Stimulated activated CD8-positive, alpha-beta memory T cell treated with anti-CD3 and anti-CD28 coated beads, Interleukin-7, amount 100 ng/mL, for 24 hours (primary cell): Measurements from ENCODE around the gene PLIN3.
"Not testable (repeated sequence)": the region's sequence is repeated elsewhere in the genome, so short reads cannot be mapped to it uniquely, and the experiment has no call there.

Experiments used
- DNase-seq: peaks from one replicate; pipeline ENCODE4 v3.0.0-alpha.2; 2020; ENCODE audit warnings: low read depth

PLIN3 gene

DNA sequence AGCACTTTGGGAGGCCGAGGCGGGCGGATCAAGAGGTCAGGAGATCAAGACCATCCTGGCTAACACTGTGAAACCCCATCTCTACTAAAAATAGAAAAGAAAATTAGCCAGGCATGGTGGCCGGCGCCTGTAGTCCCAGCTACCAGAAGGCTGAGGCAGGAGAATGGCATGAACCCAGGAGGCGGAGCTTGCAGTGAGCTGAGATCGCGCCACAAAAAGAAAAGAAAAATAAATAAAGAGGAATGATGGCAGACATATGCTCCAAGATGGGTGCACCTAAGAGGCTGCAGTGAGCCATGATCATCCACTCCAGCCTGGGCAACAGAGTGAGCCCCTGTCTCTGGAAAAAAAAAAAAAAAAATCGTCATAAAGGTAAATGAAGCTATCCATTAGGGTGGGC is 21.5 kb downstream of the PLIN3 start:
- DNase-seq = not testable (repeated sequence)

DNA sequence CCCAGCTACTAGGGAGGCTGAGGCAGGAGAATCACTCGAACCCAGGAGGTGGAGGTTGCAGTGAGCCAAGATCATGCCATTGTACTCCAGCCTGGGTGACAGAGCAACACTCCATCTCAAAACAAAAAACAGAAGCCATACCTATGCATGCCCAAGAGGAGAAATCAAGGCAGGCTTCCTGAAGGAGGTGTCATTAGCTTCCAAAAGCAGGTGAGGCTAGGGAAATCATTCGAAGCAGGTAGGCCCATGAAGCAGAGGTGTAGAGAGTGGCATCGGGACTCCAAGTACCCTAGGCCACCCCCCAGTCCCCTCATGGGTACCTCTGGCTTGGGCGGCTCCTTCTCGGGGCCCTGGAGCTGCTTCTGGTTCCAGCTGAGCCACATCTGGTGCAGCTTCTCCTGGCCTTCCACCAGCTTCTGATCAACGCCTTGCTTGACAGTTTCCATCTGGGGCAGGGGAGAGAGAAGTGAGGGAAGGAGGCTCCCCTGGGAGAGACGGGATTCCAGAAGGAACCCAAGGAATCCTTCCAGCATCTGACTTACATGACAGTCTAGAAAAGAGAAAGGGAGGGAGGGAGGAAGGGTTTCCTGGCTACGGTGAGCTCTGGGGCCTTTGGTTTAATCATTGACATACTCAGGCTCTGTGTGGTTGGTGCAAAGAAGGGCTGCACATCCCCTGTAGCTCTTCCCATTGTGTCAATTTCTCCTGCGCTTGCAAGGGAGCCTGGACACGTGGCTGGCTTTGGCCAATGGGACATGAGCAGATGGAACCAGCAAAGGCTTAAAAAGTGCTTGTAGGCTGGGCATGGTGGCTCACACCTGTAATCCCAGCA is 22.9 kb downstream of the PLIN3 start:
- DNase-seq = no peak

DNA sequence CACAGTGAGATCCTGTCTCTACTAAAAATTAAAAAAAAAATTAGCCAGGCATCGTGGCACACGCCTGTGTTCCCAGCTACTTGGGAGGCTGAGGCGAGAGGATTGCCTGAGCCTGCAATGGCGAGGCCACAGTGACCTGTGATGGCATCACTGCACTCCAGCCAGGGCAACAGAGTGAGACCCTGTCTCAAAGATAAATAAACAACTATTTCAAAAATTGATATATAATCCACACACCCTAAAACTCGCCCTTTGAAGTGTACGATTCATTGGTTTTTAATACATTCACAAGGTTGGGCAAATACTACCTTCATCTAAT is 23.9 kb downstream of the PLIN3 start:
- DNase-seq = no peak

DNA sequence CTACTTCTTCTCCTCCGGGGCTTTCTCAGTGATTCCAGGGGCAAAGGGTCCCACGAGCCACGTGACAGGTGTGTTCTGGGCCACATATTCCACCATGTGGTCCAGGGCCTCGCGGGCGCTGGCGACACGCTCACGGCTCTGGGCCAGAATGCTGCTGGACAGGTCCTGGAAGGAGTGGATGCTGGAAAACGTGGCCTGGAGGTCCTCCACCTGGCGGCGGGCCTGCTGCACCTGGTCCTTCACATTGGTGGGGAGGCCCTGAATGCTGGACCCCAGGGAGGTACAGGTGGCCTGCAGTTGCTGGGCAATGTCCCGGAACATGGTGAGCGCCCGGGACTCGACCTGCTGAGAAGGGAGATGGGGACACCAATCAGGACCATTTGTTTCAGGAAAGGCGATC is 28.3 kb downstream of the PLIN3 start:
- DNase-seq = no peak

DNA sequence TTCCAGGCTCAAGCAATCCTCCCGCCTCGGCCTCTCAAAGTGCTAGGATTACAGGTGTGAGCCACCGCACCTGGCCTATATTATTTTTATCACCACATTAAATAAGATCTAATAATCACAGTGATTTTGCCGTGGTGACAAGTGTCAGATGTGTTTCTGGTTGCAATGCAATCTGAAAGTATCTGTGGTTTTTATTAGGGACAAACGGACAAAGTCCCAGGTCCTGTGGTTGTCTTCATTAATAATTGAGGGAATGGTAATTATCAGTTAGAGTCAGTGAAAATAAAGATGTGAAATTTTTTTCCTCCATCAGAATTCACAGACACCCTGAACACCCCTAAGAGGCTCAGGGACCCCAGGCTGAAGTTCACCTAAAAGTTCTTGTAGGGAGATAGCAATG is 34.7 kb downstream of the PLIN3 start:
- no peak for DNase-seq

DNA sequence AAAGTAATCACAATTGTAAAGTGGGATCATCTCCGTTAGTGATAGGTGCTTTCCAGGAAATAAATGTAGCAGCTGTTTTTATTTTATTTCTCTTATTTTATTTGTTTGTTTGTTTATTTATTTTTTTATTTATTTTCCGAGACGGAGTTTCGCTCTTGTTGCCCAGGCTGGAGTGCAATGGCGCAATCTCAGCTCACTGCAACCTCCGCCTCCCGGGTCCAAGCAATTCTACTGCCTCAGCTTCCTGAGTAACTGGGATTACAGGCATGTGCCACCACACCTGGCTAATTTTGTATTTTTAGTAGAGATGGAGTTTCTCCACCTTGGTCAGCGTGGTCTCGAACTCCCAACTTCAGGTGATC is 35.5 kb downstream of the PLIN3 start:
- not testable (repeated sequence) for DNase-seq

DNA sequence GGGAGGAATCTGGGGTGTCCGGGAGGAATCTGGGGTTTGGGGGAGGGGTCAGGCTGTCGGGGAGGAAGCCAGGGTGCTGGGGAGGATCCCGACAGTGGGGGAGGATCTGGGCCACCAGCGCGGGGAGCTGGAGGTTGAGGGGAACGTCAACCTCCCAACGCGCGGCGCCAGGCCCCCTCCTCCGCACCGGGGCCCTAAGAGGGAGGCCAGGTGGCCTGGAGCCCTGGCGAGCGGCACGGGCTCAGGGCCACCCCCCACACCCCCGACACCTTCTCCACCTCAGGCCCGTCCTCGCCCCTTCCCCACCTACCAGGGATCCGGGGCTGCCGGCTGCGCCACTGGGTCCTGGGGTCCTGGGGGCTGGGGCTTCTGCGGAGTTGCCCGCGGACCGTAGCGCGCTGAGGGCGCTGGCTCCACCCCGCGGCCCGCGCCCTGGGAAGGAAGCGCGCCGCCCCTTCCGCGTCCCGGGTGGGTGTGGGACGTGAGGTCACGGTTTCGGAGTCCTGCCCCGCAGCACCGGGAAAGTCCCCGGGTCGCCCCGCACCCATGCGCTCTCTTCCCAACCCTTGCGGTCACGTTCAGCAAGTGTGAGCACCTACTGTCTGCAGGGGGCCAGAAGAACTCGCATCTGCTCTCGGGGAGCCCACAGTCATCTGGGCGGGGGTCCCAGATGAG is 36.0 kb downstream of the PLIN3 start, which contains the start of gene TICAM1:
TICAM1 (minus strand) TSS at position 409 of the 675 bp plus-strand sequence. CDS start 13,335 bp downstream, outside the sequence.
- peak; percentile 55 for DNase-seq

DNA sequence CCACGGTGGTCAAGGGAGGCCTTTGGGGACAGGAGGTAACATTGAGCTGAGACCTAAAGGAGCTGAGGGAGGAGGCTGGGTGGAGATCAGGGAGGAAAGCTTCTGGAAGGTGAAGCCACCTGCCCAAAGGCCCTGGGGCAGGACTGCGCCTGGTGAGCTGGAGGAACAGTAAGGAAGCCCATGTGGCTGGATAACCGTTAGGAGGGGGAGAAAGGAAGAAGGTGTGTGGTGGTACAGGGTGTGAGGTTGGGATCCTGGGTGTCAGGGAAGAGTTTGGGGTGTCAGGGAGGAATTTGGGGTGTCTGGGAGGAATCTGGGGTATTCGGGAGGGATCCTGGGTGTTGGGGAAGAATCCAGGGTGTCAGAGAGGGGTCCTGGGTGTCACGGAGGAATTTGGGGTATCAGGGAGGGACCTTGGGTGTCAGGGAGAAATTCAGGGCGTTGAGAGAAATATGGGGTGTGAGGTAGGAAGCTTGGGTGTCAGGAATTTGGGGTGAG is 36.6 kb downstream of the PLIN3 start:
- no peak for DNase-seq

DNA sequence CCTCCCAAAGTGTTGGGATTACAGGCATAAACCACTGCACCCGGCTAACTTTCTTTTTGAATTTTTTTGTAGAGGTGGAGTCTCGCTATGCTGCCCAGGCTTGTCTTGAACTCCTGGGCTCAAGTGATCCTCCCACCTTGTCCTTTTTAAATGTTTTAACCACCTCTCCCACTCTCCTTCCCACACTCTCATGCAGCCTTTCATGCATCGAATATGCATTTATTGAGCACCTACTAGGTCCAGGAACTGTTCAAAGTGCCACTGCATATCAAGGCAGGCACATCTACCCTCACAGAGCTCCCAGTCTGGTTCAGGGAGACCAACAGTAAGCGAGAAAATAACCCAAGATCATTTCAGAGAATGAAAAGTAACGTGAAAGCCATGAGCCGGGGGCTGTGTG is 37.1 kb downstream of the PLIN3 start:
- no peak for DNase-seq

DNA sequence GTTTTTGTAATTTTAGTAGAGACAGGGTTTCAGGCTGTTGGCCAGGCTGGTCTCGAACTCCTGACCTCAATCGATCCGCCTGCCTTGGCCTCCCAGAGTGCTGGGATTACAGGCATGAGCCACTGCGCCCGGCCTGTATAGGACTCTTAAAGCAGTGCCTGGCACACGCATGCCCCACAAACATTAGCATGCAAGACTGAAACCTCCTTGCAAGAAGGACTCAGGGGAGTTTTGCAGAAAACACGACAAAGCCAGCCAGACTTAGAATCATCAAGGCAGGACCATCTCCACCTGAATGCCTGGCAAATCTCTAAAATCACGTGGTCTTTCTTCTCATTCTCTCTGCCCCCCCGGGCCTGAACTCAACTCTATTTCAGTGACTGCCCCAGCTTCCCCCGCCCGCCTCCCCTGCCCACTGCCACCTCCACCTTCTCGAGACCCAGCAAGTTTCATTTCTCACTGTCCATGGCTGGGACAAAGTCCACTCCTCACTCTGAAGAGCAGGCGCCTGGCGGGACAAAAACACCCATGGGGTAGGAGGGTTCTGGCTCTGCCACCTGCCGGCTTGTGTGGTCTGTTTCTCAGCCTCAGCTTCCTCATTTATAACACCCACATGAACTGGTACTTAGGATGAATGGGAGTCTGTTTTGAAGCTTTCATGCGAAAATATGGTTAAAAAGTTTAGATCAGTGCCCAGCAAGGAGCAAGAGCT is 38.3 kb downstream of the PLIN3 start:
- no peak for DNase-seq

DNA sequence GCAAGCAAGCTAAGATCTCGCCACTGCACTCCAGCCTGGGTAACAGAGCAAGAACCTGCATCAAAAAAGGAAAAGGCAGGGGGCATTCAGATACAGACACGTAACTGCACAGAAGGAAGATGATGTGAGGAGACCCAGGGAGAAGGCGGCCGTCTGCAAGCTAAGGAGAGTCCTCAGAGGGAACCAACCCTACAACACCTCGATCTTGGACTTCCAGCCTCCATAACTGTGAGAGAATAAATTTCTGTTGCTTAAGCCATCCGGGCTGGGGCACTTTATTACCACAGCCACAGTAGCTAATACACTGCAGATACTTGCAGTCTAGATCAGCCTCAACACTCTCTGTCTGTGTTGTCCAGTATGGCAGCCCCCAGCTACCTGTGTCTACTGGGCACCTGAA is 43.9 kb downstream of the PLIN3 start:
- no peak for DNase-seq

DNA sequence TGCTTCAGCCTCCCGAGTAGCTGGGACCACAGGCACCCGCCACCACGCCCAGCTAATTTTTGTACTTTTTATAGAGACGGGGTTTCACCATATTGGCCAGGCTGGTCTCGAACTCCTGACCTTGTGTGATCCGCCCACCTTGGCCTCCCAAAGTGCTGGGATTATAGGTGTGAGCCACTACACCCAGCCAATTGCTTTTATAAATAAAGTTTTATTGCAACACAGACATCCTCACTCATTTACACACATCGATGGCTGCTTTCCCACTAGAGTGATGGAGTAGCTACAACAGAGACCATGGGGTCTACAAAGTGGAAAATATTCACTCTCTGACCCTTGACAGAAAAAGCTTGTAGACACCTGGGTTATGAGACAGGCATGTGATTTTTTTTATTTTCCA is 45.1 kb downstream of the PLIN3 start:
- not testable (repeated sequence) for DNase-seq

DNA sequence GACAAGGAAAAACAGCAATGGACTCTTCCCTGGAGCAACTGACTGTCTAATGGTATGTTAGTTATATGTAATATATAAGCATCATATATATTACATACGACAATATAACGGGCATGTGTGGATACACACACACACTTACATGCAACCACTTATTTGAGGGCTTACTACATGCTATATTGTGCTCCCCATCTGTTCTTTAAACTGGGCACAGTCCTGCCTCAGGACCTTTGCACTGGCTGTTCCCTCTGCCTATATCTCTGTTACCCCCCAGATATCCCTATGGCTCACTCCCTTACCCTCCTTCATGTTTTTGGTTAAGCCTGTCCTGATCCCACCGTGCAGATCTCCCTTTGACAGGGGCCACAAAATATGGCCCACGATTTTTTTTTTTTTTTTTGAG is 46.2 kb downstream of the PLIN3 start:
- DNase-seq = no peak

DNA sequence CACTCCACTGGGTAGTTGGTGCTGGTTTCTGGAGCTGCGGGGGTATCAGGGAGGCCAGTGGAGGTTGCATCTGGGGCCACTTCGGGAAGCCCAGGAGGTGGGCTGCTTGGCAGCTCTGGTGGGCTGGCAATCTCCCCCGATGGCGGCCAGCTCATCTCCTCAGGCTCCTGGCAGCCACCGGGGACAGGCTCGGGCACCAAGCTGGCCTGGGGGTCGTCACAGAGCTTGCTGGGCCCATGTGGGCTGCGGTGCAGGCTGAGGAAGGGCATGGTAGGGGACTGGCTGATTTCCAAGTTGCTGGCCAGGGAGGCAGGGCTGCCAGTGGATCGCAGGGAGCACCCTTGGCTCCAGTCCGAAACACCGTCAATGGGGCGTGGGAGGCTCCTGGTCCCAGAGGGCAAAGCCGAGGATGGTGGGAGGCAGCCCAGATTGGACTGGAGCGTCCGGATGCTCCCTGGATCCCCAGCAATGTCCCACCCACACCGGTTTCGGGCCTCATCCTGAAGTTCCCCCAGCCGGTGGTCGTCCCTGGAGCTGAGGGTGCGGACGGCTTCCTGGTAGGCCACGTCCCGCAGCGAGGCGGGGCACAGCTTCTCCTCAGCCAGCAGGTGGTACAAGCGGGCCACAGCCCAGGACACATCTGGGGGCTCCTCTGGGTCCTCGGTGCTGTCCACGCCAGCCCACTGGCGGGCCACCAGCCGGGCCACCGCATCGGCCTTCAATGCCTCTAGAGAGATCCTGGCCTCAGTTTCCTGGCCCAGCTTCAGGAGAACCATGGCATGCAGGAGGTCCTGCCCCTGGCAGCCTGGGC is 49.8 kb downstream of the PLIN3 start:
- no peak for DNase-seq

DNA sequence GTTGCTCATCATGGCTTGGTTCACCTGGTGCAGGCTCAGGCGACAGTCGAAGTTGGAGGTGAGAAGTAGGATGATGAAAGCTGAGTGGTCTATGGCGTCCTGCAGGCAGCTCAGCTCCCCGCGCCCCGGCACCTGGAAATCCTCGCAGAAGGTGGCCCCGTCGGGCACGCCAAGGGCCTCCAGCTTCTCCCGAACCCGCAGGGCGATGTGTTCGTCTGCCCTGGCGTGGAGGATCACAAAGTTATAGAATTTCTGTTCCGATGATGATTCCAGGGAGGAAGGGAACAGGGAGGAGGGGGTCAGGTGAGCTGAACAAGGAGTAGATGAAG is 50.6 kb downstream of the PLIN3 start:
- no peak for DNase-seq

DNA sequence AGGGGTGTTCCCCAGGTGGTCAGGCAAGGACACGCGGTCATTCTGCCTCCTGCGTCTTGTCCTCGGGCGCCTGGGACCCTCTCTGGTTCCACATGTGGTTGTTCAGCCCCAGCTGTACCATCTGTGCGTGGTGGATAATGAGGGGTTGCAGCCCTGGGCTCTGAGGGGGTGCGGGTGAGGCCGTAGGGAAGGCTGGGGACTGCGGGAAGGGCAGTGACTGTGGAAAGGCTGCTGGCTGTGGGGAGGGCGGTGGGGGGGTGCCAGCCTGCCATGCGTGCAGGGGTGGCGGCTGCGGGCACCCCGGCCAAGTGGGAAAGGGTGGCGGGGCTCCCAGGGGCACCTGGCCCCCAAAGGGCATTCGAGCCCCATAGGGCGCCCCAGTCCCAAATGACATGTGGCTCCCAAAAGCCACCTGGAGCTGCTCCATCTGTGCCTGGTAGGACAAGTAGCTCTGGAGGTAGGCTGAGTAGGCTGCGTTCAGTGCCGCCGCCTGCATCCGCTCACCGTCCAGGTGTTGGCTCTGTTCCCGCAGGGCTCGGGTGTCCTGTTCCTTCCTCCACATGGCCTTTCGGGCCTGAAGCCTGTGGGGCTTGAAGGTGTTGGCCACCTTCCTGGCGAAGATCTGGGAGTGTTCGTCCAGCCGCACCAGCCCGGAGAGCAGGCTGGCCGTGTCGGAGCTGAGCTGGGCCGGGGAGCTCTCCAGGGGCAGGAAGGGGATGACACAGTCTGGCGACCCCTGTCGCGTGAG is 51.1 kb downstream of the PLIN3 start:
- no peak for DNase-seq

DNA sequence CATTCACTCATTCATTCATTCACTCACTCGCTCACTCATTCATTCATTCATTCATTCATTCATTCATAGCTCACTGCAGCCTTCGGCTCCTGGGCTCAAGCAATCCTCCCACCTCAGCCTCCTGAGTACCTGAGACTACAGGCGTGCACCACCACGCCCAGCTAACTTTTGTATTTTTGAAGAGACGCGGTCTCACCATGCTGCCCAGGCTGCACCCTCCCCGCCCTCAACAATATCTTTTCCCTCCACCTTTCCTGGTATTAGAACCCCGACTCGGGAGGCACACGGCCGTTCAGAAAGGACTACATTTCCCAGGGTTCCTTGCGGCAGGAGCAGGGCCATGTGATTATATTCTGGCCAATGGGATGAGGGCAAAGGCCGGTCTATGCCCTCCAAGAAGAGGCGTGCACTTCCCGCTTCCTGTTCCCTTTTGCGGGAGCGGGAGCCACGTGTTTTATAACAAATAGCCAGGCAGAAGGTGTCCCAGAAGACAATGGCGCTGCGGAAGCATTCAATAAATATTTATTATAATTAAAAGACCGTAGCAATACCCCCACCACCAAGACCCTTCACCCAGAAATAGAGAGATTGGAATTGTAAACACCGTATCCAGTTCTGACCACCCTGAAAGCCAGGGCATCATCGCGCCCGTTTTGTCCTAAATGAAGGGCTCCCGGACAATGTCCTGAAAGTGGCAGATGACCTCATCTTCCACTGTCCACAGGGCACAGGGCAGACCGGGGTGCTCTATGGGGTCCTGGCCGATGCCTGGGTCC is 51.9 kb downstream of the PLIN3 start:
- DNase-seq = peak; percentile 55

DNA sequence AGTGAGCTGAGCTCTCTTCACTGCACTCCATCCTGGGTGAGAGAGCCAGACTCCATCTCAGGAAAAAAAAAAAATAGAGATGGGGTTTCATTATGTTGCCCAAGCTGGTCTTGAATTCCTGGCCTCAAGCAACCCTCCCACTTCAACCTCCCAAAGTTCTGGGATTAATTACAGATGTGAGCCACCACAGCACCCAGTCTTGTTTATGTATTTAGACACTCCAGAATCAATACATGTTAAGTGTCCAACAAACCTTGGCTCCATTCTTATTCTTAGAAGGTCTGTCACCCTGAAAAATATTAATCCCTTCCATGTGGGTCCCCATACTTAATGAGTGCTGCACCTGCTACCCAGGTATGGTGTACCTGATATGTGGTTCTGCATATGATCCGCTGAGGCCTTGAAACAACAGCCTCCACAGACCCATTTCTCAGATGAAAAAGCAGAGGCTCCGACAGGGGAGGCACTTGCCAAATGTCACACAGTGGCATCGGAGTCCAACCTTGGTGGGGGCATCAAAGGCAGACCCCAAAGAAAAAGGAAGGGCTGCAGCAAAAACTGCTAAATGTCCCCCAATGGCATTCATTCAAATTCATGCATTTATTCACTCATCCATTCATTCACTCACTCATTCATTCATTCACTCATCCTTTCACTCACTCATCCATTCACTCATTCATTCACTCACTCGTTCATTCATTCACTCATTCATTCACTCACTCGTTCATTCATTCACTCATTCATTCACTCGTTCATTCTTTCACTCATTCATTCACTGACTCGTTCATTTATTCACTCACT is 52.6 kb downstream of the PLIN3 start:
- DNase-seq = no peak

DNA sequence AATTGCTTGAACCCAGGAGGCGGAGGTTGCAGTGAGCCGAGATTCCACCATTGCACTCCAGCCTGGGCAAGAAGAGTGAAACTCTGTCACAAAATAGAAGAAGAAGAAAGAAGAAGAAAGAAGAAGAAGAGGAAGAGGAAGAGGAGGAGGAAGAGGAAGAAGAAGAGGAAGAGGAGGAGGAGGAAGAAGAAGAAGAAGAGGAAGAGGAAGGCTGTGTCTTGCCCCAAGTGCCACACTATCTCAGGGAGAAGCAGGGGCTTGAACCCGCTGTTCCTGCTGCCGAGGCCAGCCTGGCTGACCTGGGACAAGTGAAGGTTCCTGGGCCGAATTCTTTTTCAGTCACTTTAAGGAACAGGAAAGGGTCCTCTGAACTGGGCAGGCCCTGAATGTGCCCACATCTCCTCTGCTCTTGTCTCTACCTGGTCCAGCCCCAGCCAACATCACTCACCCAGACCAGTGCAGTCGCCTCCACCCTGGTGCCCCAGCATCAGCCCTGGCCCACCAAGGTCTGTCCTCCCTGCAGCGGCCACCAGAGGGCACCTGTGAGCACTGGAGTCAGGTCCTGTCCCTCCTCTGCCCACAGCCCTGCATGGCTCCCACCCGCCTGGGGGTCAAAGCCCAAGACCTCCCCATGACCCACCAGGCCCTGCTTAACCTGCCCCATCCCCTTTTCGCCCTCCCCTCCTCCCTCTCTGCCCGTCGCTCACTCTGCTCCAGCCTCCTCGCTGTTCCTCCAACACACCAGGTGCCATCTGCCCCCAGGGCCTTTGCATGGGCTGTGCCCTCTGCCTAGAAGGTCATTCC is 55.9 kb downstream of the PLIN3 start:
- peak; percentile 92 for DNase-seq
